HEK293 (cell line): ENCODE data around the gene CNFN.

Experiments used
- CTCF ChIA-PET: fragments of 350-600 bp; formaldehyde crosslinking; extraction: SDS; loops from one replicate; lab custom pipeline; 2021; ENCODE audit warnings: antibody characterized with exemption; lab: Yijun Ruan, JAX
- POLR2A ChIA-PET: fragments of 300-600 bp; formaldehyde crosslinking; extraction: SDS; loops from one replicate; lab custom pipeline; 2020; ENCODE audit warnings: antibody characterized with exemption, inconsistent platforms; lab: Yijun Ruan, JAX
- H3K27ac ChIP-seq: fragments of 200-500 bp; sonication (Bioruptor generic); 2 replicates; pipeline ENCODE4 v1.5.1; 2014; ENCODE audit warnings: low read depth, low read length, control low read depth, inconsistent platforms; ENCODE audit errors: extremely low read depth
- H3K36me3 ChIP-seq, 2 experiments: fragments of 200-500 bp in 1 of 2; sonication (Bioruptor generic) in 1 of 2; 1 replicate in 1 of 2; 2 replicates in 1 of 2; pipeline ENCODE4 v1.5.1; 2014 to 2017; ENCODE audit warnings: inconsistent platforms in 2 of 2, low read length in 2 of 2; ENCODE audit not compliant: control insufficient read depth in 2 of 2, insufficient read depth in 1 of 2
- H3K4me1 ChIP-seq: fragments of 200-500 bp; sonication (Bioruptor generic); 2 replicates; pipeline ENCODE4 v1.5.1; 2014; ENCODE audit warnings: mild to moderate bottlenecking, low read length, inconsistent platforms; ENCODE audit not compliant: control insufficient read depth, insufficient read depth
- H3K4me3 ChIP-seq: 2 replicates; pipeline ENCODE4 v1.5.1; 2011; ENCODE audit warnings: low read depth, mild to moderate bottlenecking, control low read depth, low read length, moderate library complexity
- H3K9me3 ChIP-seq: fragments of 200-500 bp; sonication (Bioruptor generic); 2 replicates; pipeline ENCODE4 v1.5.1; 2014; ENCODE audit warnings: low read depth, low read length, inconsistent platforms; ENCODE audit not compliant: control insufficient read depth, insufficient read depth
- EGR2 ChIP-seq: fragments of 450-650 bp; formaldehyde crosslinking; IDR thresholded peaks from 2 replicates; pipeline ENCODE4 v1.5.1; 2016; ENCODE audit warnings: low read depth, missing biosample characterization, missing genetic modification characterization
- GLIS2 ChIP-seq: fragments of 450-650 bp; formaldehyde crosslinking; IDR thresholded peaks from 2 replicates; pipeline ENCODE4 v1.5.1; 2016; ENCODE audit warnings: missing biosample characterization, missing genetic modification characterization
- HOXA7 ChIP-seq: sonication (generic); formaldehyde crosslinking; IDR thresholded peaks from 2 replicates; pipeline ENCODE4 v1.8.1; 2022; ENCODE audit warnings: missing genetic modification reagents, borderline replicate concordance
- KLF10 ChIP-seq: fragments of 450-650 bp; IDR thresholded peaks from 2 replicates; pipeline ENCODE4 v1.5.1; 2018; ENCODE audit warnings: missing biosample characterization, mild to moderate bottlenecking, missing genetic modification characterization
- KLF8 ChIP-seq: fragments of 450-650 bp; formaldehyde crosslinking; IDR thresholded peaks from 2 replicates; pipeline ENCODE4 v1.5.1; 2016; ENCODE audit warnings: missing biosample characterization, missing genetic modification characterization
- PRDM4 ChIP-seq: fragments of 450-650 bp; formaldehyde crosslinking; IDR thresholded peaks from 2 replicates; pipeline ENCODE4 v1.5.1; 2017; ENCODE audit warnings: missing biosample characterization, missing genetic modification characterization
- SETDB1 ChIP-seq: IDR thresholded peaks from one replicate; pipeline ENCODE4 v1.6.1; 2017; ENCODE audit warnings: mild to moderate bottlenecking, low read length, moderate library complexity, mixed read lengths; ENCODE audit not compliant: insufficient read length
- SP2 ChIP-seq: fragments of 450-650 bp; formaldehyde crosslinking; IDR thresholded peaks from 2 replicates; pipeline ENCODE4 v1.5.1; 2016; ENCODE audit warnings: missing biosample characterization, missing genetic modification characterization
- ZBTB1 ChIP-seq: fragments of 450-650 bp; formaldehyde crosslinking; IDR thresholded peaks from 2 replicates; pipeline ENCODE4 v1.5.1; 2016; ENCODE audit warnings: missing biosample characterization, missing genetic modification characterization
- ZBTB26 ChIP-seq: fragments of 450-650 bp; formaldehyde crosslinking; optimal IDR thresholded peaks from 2 replicates; pipeline ENCODE3; 2016; ENCODE audit warnings: missing biosample characterization, mild to moderate bottlenecking, missing genetic modification characterization
- ZFP37 ChIP-seq: fragments of 450-650 bp; formaldehyde crosslinking; IDR thresholded peaks from 2 replicates; pipeline ENCODE4 v1.5.1; 2016; ENCODE audit warnings: missing biosample characterization, missing genetic modification characterization
- ZIC2 ChIP-seq: fragments of 450-650 bp; formaldehyde crosslinking; IDR thresholded peaks from 2 replicates; pipeline ENCODE4 v1.5.1; 2016; ENCODE audit warnings: missing biosample characterization, missing genetic modification characterization
- ZNF18 ChIP-seq: fragments of 450-650 bp; formaldehyde crosslinking; IDR thresholded peaks from 2 replicates; pipeline ENCODE4 v1.5.1; 2016; ENCODE audit warnings: missing biosample characterization, missing genetic modification characterization
- ZNF610 ChIP-seq: fragments of 450-650 bp; formaldehyde crosslinking; IDR thresholded peaks from 2 replicates; pipeline ENCODE4 v1.5.1; 2016; ENCODE audit warnings: missing biosample characterization, missing genetic modification characterization, borderline replicate concordance
- ZNF626 ChIP-seq: fragments of 450-650 bp; sonication (Bioruptor Pico); formaldehyde crosslinking; IDR thresholded peaks from 2 replicates; pipeline ENCODE4 v1.5.1; 2018; ENCODE audit warnings: missing biosample characterization, missing genetic modification characterization, inconsistent platforms
- ZNF664 ChIP-seq: fragments of 450-650 bp; formaldehyde crosslinking; IDR thresholded peaks from 2 replicates; pipeline ENCODE4 v1.5.1; 2016; ENCODE audit warnings: missing biosample characterization, missing genetic modification characterization
- ZNF707 ChIP-seq: fragments of 450-650 bp; formaldehyde crosslinking; IDR thresholded peaks from 2 replicates; pipeline ENCODE4 v1.5.1; 2016; ENCODE audit warnings: missing biosample characterization, missing genetic modification characterization
- ZNF777 ChIP-seq: fragments of 450-650 bp; formaldehyde crosslinking; IDR thresholded peaks from 2 replicates; pipeline ENCODE4 v1.5.1; 2017; ENCODE audit warnings: missing biosample characterization, missing genetic modification characterization, borderline replicate concordance

Gene CNFN

GRCh38 chr19:42407816-42408175 is 17.7 kb upstream of the CNFN start:
- Histone ChIP-seq H3K27ac (no peak overlapping the region), H3K4me3 (no peak overlapping the region), H3K36me3 (peaks cover 0 to 4% of the 10 kb centered on the region in 2 experiments; a peak in 1 of 3 replicates), H3K4me1 (peaks cover 8% of the 10 kb centered on the region), H3K9me3 (no peaks in the 10 kb centered on the region)
- POLR2A ChIA-PET: interaction anchor here (0.9 to 2.3 kb wide), 3 partner anchors 11 to 28 kb away, joined by 3 to 15 read pairs (median 3); no protein-coding TSS in a partner anchor
- TF ChIP-seq PRDM4 (no peak), ZNF777 (no peak), SETDB1 (no peak), ZFP37 (no peak), ZNF18 (tag by site-specific recombination) (no peak), KLF10 (no peak), ZBTB1 (tag by site-specific recombination) (no peak)
- CTCF ChIA-PET: interaction anchor here (1.2 to 1.5 kb wide), 2 partner anchors 13 to 32 kb away, joined by 3 to 5 read pairs; no protein-coding TSS in a partner anchor

GRCh38 chr19:42407085-42407815 is 17.2 kb upstream of the CNFN start:
- CTCF ChIA-PET: interaction anchor here (0.8 to 1.5 kb wide), 4 partner anchors 10 to 43 kb away, joined by 3 to 5 read pairs (median 3); no protein-coding TSS in a partner anchor
- peaks cover 0 to 4% of the 10 kb centered on the region in 2 experiments; a peak in 1 of 3 replicates for H3K36me3 ChIP-seq
- TF ChIP-seq ZNF664 (tag by site-specific recombination): no peak
- TF ChIP-seq ZNF707 (tag by site-specific recombination): 0 out of 2 replicates have a peak, but pooled peaks have one; percentile 13
- TF ChIP-seq EGR2 (tag by site-specific recombination): peak; percentile 63
- TF ChIP-seq, all 188 proteins: peak for 2

GRCh38 chr19:42406111-42406510 is 16.0 kb upstream of the CNFN start:
- ChIA-PET POLR2A (interaction anchor here (1.3 to 2.1 kb wide), 2 partner anchors 9 to 20 kb away, joined by 3 to 19 read pairs; no protein-coding TSS in a partner anchor), CTCF (interaction anchor here (0.7 to 1.0 kb wide), 2 partner anchors 9 to 20 kb away, joined by 3 to 4 read pairs; no protein-coding TSS in a partner anchor)
- H3K9me3 ChIP-seq: no peaks in the 10 kb centered on the region
- H3K4me3 ChIP-seq: no peak overlapping the region
- TF ChIP-seq ZBTB1 (tag by site-specific recombination): no peak
- no peak for TF ChIP-seq ZNF610 (tag by site-specific recombination)
- no peak for TF ChIP-seq ZBTB26
- no peak for TF ChIP-seq GLIS2 (tag by site-specific recombination)
- TF ChIP-seq ZNF626 (tag by site-specific recombination): no peak
- peak; percentile 79 for TF ChIP-seq ZIC2
- no peak for TF ChIP-seq KLF8 (tag by site-specific recombination)
- TF ChIP-seq HOXA7 (CRISPR knock-in tag): no peak
- TF ChIP-seq SP2 (tag by site-specific recombination): no peak
- H3K36me3 ChIP-seq: peaks cover 0 to 4% of the 10 kb centered on the region in 2 experiments; a peak in 1 of 3 replicates
- H3K27ac ChIP-seq: no peak overlapping the region
- H3K4me1 ChIP-seq: peaks cover 7% of the 10 kb centered on the region

More at GRCh38 chr19:42407085-42407815, 17.2 kb upstream of the CNFN start:
- POLR2A ChIA-PET: interaction anchor here (0.6 to 2.1 kb wide), 4 partner anchors 10 to 49 kb away, joined by 3 to 19 read pairs (median 4); no protein-coding TSS in a partner anchor
- Histone ChIP-seq H3K4me1 (peaks cover 5% of the 10 kb centered on the region), H3K9me3 (no peaks in the 10 kb centered on the region), H3K4me3 (no peak overlapping the region), H3K27ac (0 out of 2 replicates have a peak overlapping the region, but pooled peaks have one; percentile 9)
